Coronary artery (tissue), 2 donors: Measurements from ENCODE around the gene RAI1.
A peak's percentile ranks its signal among the peaks of the same experiment; 100 is the strongest.

Experiments used
- DNase-seq: peaks from one replicate; pipeline ENCODE4 v3.0.0-alpha.2; 2017; ENCODE audit warnings: low spot score
- H3K27ac ChIP-seq, 2 donors: fragments of 200-600 bp; sonication (generic); one replicate each; pipeline ENCODE4 v1.5.1; 2016 to 2019
- H3K4me3 ChIP-seq: fragments of 200-600 bp; sonication (generic); 2 replicates; pipeline ENCODE4 v1.5.1; 2016; ENCODE audit warnings: mild to moderate bottlenecking, moderate library complexity
- CTCF ChIP-seq: fragments of 200-600 bp; sonication (generic); IDR thresholded peaks from one replicate; pipeline ENCODE4 v1.5.1; 2019; ENCODE audit warnings: antibody characterized with exemption

Gene RAI1

GRCh38 chr17:17781591-17782496 is 100.6 kb downstream of the RAI1 start:
- H3K27ac ChIP-seq = peak overlapping the region; percentile 76 to 86
- TF ChIP-seq CTCF = no peak
- peak; percentile 84 for DNase-seq
- peak overlapping the region; percentile 74 for H3K4me3 ChIP-seq

GRCh38 chr17:17782523-17783115 is 101.4 kb downstream of the RAI1 start:
- Histone ChIP-seq H3K27ac (peak overlapping the region; percentile 76 to 86), H3K4me3 (peak overlapping the region; percentile 74)
- TF ChIP-seq CTCF = no peak
- DNase-seq = no peak

- no peak for DNase-seq
- Histone ChIP-seq H3K27ac (peak overlapping the region in 1 of 2 donors; percentile 86), H3K4me3 (peak overlapping the region; percentile 74)
- TF ChIP-seq CTCF = no peak
These were observed 102.0 kb downstream of the RAI1 start for GRCh38 chr17:17783116-17783824.

- H3K4me3 ChIP-seq = peak overlapping the region; percentile 74
- H3K27ac ChIP-seq = peak overlapping the region in 1 of 2 donors; percentile 86
- DNase-seq = no peak
- TF ChIP-seq CTCF = no peak
These were observed 102.8 kb downstream of the RAI1 start for GRCh38 chr17:17783825-17784656.

DNA sequence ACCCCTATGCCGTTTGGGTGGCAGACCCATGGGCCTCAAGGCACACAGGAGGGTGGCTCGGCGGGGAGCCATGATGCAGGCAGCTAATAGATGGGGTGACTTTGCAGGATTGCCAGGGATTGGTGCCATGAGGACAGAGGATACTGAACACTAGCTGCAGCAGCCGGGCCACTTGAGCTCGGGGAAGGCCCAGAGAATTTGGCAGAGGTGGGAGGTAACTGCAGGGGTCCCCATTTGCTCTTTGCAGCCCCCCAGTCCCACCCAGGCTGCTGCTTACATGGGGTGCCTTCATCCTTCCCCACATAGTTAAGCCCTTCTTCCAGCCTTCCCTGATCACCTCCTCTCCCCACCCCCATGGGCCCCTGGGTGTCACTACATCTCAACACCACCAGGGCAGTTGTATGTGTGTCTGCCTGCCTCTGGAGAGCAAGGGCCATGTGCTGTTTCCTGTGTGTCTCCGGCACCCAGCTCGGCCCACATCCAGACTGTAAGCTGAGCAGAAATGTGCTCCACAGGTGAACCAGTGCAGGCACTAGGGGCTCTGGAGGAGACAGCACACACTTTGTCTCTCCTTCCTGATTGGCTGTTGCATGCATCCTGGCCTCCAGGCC is 103.5 kb downstream of the RAI1 start:
- TF ChIP-seq CTCF = no peak
- H3K27ac ChIP-seq = peak overlapping the region in 1 of 2 donors; percentile 86
- H3K4me3 ChIP-seq = no peak overlapping the region
- no peak for DNase-seq

DNA sequence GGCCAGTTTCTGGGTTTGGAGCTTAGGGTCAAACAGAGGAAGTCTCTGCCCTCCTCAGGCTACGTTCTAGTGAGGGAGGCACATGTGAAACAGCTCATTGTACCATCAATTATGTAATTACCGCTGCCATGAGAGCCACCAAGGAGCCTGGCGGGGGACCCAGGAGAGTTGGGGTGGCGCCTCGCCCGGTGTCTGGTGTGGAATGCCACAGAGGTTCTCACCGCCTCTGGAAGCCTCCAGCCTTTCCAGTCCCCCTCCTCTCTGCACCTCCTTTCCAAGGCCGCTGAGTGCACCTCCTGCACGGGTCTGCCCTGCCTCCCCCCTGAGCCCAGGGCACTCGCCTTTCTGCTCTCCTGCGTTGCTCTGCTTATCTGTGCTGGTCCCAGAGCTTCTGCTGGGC is 104.1 kb downstream of the RAI1 start:
- Histone ChIP-seq H3K27ac (no peak overlapping the region), H3K4me3 (no peak overlapping the region)
- TF ChIP-seq CTCF = no peak
- no peak for DNase-seq
